H9 (cell line): Measurements from ENCODE around the gene SMIM28. TPM values are rescaled to one million over a fixed set of nuclear protein-coding genes. Genes with fewer than 3 reads are reported as not detected.

Source experiments
- DNase-seq: peaks from one replicate; pipeline ENCODE4 v3.0.0-alpha.2; 2017
- H2AFZ ChIP-seq: one replicate; pipeline ENCODE4 v1.6.1; 2013; ENCODE audit warnings: mild to moderate bottlenecking, low read length, control low read depth, moderate library complexity
- H2AK5ac ChIP-seq: 2 replicates; pipeline ENCODE4 v1.6.1; 2013; ENCODE audit warnings: low read length, control low read depth, mixed read lengths; ENCODE audit not compliant: insufficient read length
- H2BK120ac ChIP-seq: one replicate; pipeline ENCODE4 v1.6.1; 2013; ENCODE audit warnings: low read depth, mild to moderate bottlenecking, low read length, control low read depth, inconsistent platforms; ENCODE audit not compliant: poor library complexity, severe bottlenecking
- H2BK12ac ChIP-seq: 2 replicates; pipeline ENCODE4 v1.6.1; 2013; ENCODE audit warnings: low read length, control low read depth, mixed read lengths, low read depth; ENCODE audit not compliant: insufficient read length
- H2BK15ac ChIP-seq: 2 replicates; pipeline ENCODE4 v1.6.1; 2013; ENCODE audit warnings: low read depth, low read length, control low read depth
- H2BK20ac ChIP-seq: one replicate; pipeline ENCODE4 v1.6.1; 2013; ENCODE audit warnings: low read depth, mild to moderate bottlenecking, low read length, control low read depth, inconsistent platforms; ENCODE audit not compliant: poor library complexity, severe bottlenecking
- H2BK5ac ChIP-seq: 2 replicates; pipeline ENCODE4 v1.6.1; 2013; ENCODE audit warnings: low read length, control low read depth, mixed read lengths; ENCODE audit not compliant: insufficient read length
- H3K14ac ChIP-seq: 2 replicates; pipeline ENCODE4 v1.6.1; 2013; ENCODE audit warnings: low read length, control low read depth; ENCODE audit not compliant: insufficient read depth
- H3K18ac ChIP-seq: 2 replicates; pipeline ENCODE4 v1.6.1; 2013; ENCODE audit warnings: low read depth, mild to moderate bottlenecking, mixed read lengths, low read length, control low read depth; ENCODE audit not compliant: insufficient read length
- H3K23ac ChIP-seq: 2 replicates; pipeline ENCODE4 v1.6.1; 2013; ENCODE audit warnings: low read length, control low read depth, mixed read lengths, low read depth; ENCODE audit not compliant: insufficient read length
- H3K23me2 ChIP-seq: 2 replicates; pipeline ENCODE4 v1.6.1; 2013; ENCODE audit warnings: low read depth, mild to moderate bottlenecking, mixed read lengths, low read length, control low read depth; ENCODE audit not compliant: insufficient read length, poor library complexity, severe bottlenecking
- H3K27ac ChIP-seq: 2 replicates; pipeline ENCODE4 v1.5.1; 2013; ENCODE audit warnings: low read length, control low read depth, mixed read lengths, low read depth; ENCODE audit not compliant: insufficient read length
- H3K27me3 ChIP-seq: 2 replicates; pipeline ENCODE4 v1.6.1; 2013; ENCODE audit warnings: low read length, control low read depth, inconsistent platforms; ENCODE audit not compliant: insufficient read depth
- H3K4ac ChIP-seq: 2 replicates; pipeline ENCODE4 v1.6.1; 2013; ENCODE audit warnings: low read depth, mild to moderate bottlenecking, control low read depth, inconsistent platforms, low read length, moderate library complexity
- H3K4me1 ChIP-seq: 2 replicates; pipeline ENCODE4 v1.6.1; 2013; ENCODE audit warnings: low read length, control low read depth, inconsistent platforms; ENCODE audit not compliant: insufficient read depth
- H3K4me2 ChIP-seq: 2 replicates; pipeline ENCODE4 v1.6.1; 2013; ENCODE audit warnings: low read length, control low read depth, mixed read lengths; ENCODE audit not compliant: insufficient read length, insufficient read depth
- H3K56ac ChIP-seq: 2 replicates; pipeline ENCODE4 v1.6.1; 2013; ENCODE audit warnings: low read depth, mild to moderate bottlenecking, mixed read lengths, low read length, control low read depth; ENCODE audit not compliant: insufficient read length
- H3K79me1 ChIP-seq: 2 replicates; pipeline ENCODE4 v1.6.1; 2013; ENCODE audit warnings: low read depth, mild to moderate bottlenecking, moderate library complexity, low read length, control low read depth, inconsistent platforms; ENCODE audit not compliant: insufficient read depth, poor library complexity, severe bottlenecking
- H3K79me2 ChIP-seq: 2 replicates; pipeline ENCODE4 v1.6.1; 2013; ENCODE audit warnings: low read length, control low read depth, inconsistent platforms; ENCODE audit not compliant: insufficient read depth
- H3K9ac ChIP-seq: 2 replicates; pipeline ENCODE4 v1.6.1; 2013; ENCODE audit warnings: low read length, control low read depth, mixed read lengths; ENCODE audit not compliant: insufficient read length; ENCODE audit errors: extremely low read depth
- H3K9me3 ChIP-seq: one replicate; pipeline ENCODE4 v1.6.1; 2013; ENCODE audit warnings: low read depth, low read length, inconsistent platforms; ENCODE audit not compliant: control insufficient read depth
- H3T11ph ChIP-seq: one replicate; pipeline ENCODE4 v1.6.1; 2013; ENCODE audit warnings: mild to moderate bottlenecking, low read length, control low read depth, inconsistent platforms
- H4K20me1 ChIP-seq: one replicate; pipeline ENCODE4 v1.6.1; 2013; ENCODE audit not compliant: control insufficient read depth, insufficient read length, insufficient read depth
- H4K5ac ChIP-seq: 2 replicates; pipeline ENCODE4 v1.6.1; 2013; ENCODE audit warnings: low read depth, mild to moderate bottlenecking, mixed read lengths, low read length, control low read depth; ENCODE audit not compliant: insufficient read length
- H4K8ac ChIP-seq: replicated peaks from 2 replicates; pipeline ENCODE4 v1.6.1; 2013; ENCODE audit warnings: low read length, control low read depth, mixed read lengths, low read depth; ENCODE audit not compliant: insufficient read length
- H4K91ac ChIP-seq: 2 replicates; pipeline ENCODE4 v1.6.1; 2013; ENCODE audit warnings: low read depth, mild to moderate bottlenecking, moderate library complexity, mixed read lengths, low read length, control low read depth; ENCODE audit not compliant: insufficient read length
- H3K27ac Mint-ChIP-seq, 3 experiments: 2 replicates in 2 of 3; 3 replicates in 1 of 3; pipeline ENCODE4 v1.8.0; 2020 to 2021; ENCODE audit warnings: mixed read lengths in 3 of 3, mild to moderate bottlenecking in 1 of 3, moderate library complexity in 1 of 3
- H3K27me3 Mint-ChIP-seq: 2 replicates; pipeline ENCODE4 v1.8.0; 2021; ENCODE audit warnings: low read depth, mild to moderate bottlenecking, moderate library complexity, mixed read lengths
- H3K36me3 Mint-ChIP-seq, 3 experiments: 2 replicates in 2 of 3; 3 replicates in 1 of 3; pipeline ENCODE4 v1.8.0; 2020 to 2021; ENCODE audit warnings: low read depth in 3 of 3, mixed read lengths in 3 of 3; ENCODE audit not compliant: insufficient read depth in 1 of 3
- H3K4me1 Mint-ChIP-seq, 2 experiments: 2 replicates each; pipeline ENCODE4 v1.8.0; 2020; ENCODE audit warnings: mixed read lengths in 2 of 2
- H3K4me3 Mint-ChIP-seq, 2 experiments: 2 replicates in 1 of 2; 3 replicates in 1 of 2; pipeline ENCODE4 v1.8.0; 2020 to 2021; ENCODE audit warnings: mild to moderate bottlenecking in 2 of 2, mixed read lengths in 2 of 2, moderate library complexity in 1 of 2
- H3K9me3 Mint-ChIP-seq, 2 experiments: 2 replicates in 1 of 2; 3 replicates in 1 of 2; pipeline ENCODE4 v1.8.0; 2020; ENCODE audit warnings: mild to moderate bottlenecking in 2 of 2, mixed read lengths in 2 of 2, moderate library complexity in 1 of 2
- WGBS: extraction: QIAGEN DNeasy Blood & Tissue Kit; methylation state at CpG from one replicate; pipeline ENCODE4 v1.1.7; 2013; ENCODE audit warnings: missing lambda C conversion rate, low lambda C conversion rate, mixed read lengths; ENCODE audit not compliant: insufficient read length; ENCODE audit errors: extremely low coverage; 5-methylcytosine and 5-hydroxymethylcytosine counted together
- total RNA-seq: library from RNA; stranded (reverse); gene quantifications from 2 replicates; pipeline ENCODE4 v1.2.1, GENCODE V29; 2021
- TF ChIP-seq, protein P1 (sequence below): fragments of 200-600 bp; sonication (generic); conservative IDR thresholded peaks from 3 replicates; pipeline ENCODE4 v1.8.0; 2021; ENCODE audit warnings: antibody characterized with exemption, mild to moderate bottlenecking

SMIM28 gene
- total RNA-seq, 1 experiment from 2014 or later: not detected

DNA sequence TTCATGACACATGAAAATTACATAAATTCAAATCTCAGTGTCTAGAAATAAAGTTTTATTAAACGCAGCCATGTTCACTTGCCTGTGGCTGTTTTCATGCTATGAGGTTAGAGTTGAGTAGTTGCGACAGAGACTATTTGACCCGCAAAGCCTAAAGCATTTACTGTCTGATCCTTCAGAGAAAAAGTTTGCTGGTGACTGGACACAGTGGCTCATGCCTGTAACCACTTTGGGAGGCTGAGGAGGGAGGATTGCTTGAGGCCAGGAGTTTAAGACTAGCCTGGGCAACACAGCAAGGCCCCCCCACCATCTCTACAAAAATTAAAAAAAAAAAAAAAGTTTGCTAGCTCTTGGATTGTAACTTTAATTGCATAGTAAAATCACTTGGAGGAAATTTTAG, 9.2 kb downstream of the SMIM28 start:
- Histone ChIP-seq H3K23me2 (no peaks in the 10 kb centered on the region), H3T11ph (no peak overlapping the region), H3K27me3 (no peaks in the 10 kb centered on the region), H4K8ac (no peak overlapping the region), H2BK12ac (no peak overlapping the region), H3K27ac (no peak overlapping the region), H3K9ac (no peak overlapping the region), H3K18ac (no peak overlapping the region), H4K20me1 (no peaks in the 10 kb centered on the region), H3K79me1 (no peaks in the 10 kb centered on the region), H2BK15ac (no peak overlapping the region), H3K79me2 (no peaks in the 10 kb centered on the region), H3K4me1 (no peaks in the 10 kb centered on the region; the same call in 1 of the 2 replicates), H3K9me3 (no peaks in the 10 kb centered on the region), H3K56ac (no peak overlapping the region), H3K23ac (no peak overlapping the region), H2AK5ac (no peak overlapping the region), H3K14ac (no peak overlapping the region), H2AFZ (no peak overlapping the region), H4K91ac (no peak overlapping the region), H3K4me2 (no peak overlapping the region), H3K4ac (no peak overlapping the region), H4K5ac (no peak overlapping the region), H2BK120ac (no peak overlapping the region), H2BK20ac (no peak overlapping the region), H2BK5ac (no peak overlapping the region)
- Mint-ChIP-seq H3K27ac (no peak overlapping the region), H3K36me3 (no peaks in the 10 kb centered on the region), H3K4me1 (peaks cover 27 to 29% of the 10 kb centered on the region in 2 experiments), H3K9me3 (no peaks in the 10 kb centered on the region), H3K27me3 (no peaks in the 10 kb centered on the region), H3K4me3 (no peak overlapping the region)
- TF ChIP-seq, protein P1, sequence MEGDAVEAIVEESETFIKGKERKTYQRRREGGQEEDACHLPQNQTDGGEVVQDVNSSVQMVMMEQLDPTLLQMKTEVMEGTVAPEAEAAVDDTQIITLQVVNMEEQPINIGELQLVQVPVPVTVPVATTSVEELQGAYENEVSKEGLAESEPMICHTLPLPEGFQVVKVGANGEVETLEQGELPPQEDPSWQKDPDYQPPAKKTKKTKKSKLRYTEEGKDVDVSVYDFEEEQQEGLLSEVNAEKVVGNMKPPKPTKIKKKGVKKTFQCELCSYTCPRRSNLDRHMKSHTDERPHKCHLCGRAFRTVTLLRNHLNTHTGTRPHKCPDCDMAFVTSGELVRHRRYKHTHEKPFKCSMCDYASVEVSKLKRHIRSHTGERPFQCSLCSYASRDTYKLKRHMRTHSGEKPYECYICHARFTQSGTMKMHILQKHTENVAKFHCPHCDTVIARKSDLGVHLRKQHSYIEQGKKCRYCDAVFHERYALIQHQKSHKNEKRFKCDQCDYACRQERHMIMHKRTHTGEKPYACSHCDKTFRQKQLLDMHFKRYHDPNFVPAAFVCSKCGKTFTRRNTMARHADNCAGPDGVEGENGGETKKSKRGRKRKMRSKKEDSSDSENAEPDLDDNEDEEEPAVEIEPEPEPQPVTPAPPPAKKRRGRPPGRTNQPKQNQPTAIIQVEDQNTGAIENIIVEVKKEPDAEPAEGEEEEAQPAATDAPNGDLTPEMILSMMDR: no peak
- DNase-seq: no peak
- no CpG with 5 or more reads among the region's 3 CpGs for WGBS
